ENCODE data around the gene LACTB. TPM values are rescaled to one million over a fixed set of nuclear protein-coding genes. Genes with fewer than 3 reads are reported as not detected.
A peak's percentile ranks its signal among the peaks of the same experiment; 100 is the strongest.

LACTB gene, protein sequence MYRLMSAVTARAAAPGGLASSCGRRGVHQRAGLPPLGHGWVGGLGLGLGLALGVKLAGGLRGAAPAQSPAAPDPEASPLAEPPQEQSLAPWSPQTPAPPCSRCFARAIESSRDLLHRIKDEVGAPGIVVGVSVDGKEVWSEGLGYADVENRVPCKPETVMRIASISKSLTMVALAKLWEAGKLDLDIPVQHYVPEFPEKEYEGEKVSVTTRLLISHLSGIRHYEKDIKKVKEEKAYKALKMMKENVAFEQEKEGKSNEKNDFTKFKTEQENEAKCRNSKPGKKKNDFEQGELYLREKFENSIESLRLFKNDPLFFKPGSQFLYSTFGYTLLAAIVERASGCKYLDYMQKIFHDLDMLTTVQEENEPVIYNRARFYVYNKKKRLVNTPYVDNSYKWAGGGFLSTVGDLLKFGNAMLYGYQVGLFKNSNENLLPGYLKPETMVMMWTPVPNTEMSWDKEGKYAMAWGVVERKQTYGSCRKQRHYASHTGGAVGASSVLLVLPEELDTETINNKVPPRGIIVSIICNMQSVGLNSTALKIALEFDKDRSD
- total RNA-seq (2012; rRNA removed), result 11.1 and 18.0 TPM in 2 replicates

DNA sequence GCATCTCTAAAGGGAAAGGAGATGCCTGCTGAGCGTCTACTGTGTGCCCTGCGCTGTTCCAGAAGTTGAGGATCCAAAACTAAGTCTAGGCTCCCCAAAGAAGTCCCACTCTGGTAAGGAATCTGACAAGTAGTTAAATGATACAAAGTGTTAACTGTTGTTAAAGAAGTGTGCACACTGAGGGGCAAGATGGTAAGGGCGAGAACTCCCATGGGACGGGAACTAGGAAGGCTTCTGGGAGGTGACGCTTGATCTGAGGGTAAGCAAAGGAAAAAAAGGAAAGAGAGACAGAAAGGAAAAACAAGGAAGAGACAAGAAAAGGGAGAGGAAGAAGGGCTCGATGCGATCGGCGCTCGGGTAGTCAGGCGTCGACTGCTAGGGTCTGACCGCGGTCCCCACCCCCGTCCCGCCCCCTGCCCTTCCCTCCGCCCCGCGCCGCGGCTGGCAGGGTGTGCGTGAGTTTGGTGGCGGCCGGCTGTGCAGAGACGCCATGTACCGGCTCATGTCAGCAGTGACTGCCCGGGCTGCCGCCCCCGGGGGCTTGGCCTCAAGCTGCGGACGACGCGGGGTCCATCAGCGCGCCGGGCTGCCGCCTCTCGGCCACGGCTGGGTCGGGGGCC lies at the start of gene LACTB:
LACTB (plus strand) TSS at position 480 of the 620 bp plus-strand sequence; CDS start at position 491, 11 bp downstream.
- Histone ChIP-seq H3K27me3 (ENCODE audit: control insufficient read depth, insufficient read depth, low read length) (no peaks in the 10 kb centered on the region), H3K9me3 (replicated peaks; ENCODE audit: low read length) (no peaks in the 10 kb centered on the region), H3K4me2 (ENCODE audit: low read length) (peak within 1 kb of the TSS; percentile 74), H3K4me3 (ENCODE audit: low read length) (peak within 1 kb of the TSS; percentile 92), H3K36me3 (ENCODE audit: insufficient read depth, low read length) (peaks cover 18% of the 10 kb centered on the region), H3K9ac (ENCODE audit: low read depth, low read length) (peak within 1 kb of the TSS; percentile 94), H3K4me1 (ENCODE audit: control insufficient read depth, insufficient read depth, low read length) (peaks cover 4% of the 10 kb centered on the region)

DNA sequence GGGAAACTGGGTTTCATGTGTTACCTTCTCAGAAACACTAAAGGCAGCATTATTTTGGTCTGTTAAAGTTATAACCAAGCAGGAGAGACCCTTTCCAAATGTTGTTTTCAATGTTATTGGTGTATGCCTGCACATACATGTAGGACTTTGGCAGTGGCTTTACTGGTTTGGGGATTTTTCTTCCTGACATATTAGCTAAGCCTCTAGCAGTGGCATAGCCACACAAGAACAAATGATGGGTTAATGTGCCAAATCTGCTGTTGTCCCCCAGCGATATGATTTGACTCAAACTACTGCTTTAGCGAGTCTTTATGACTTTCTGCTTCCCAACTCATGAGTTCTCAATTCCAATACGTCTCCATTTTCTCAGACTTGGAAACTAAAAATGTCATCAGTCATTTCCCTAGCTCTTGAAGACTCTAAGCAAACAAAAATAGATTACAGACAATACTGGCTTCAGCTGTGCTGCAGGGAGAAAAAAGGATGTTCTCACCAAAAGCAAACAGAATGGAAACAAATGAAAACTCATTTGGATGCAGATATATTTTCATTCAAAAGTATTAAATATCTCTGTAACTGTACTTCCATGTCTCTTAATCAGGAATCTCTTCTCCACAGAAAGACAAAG lies 49.5 kb upstream of the LACTB start:
- Histone ChIP-seq H3K9ac (ENCODE audit: low read depth, low read length) (no peak overlapping the region), H3K36me3 (ENCODE audit: insufficient read depth, low read length) (peaks cover 54% of the 10 kb centered on the region), H3K4me1 (ENCODE audit: control insufficient read depth, insufficient read depth, low read length) (no peaks in the 10 kb centered on the region), H3K27me3 (ENCODE audit: control insufficient read depth, insufficient read depth, low read length) (no peaks in the 10 kb centered on the region), H3K9me3 (replicated peaks; ENCODE audit: low read length) (no peaks in the 10 kb centered on the region), H3K4me3 (ENCODE audit: low read length) (no peak overlapping the region), H3K4me2 (ENCODE audit: low read length) (no peak overlapping the region)

DNA sequence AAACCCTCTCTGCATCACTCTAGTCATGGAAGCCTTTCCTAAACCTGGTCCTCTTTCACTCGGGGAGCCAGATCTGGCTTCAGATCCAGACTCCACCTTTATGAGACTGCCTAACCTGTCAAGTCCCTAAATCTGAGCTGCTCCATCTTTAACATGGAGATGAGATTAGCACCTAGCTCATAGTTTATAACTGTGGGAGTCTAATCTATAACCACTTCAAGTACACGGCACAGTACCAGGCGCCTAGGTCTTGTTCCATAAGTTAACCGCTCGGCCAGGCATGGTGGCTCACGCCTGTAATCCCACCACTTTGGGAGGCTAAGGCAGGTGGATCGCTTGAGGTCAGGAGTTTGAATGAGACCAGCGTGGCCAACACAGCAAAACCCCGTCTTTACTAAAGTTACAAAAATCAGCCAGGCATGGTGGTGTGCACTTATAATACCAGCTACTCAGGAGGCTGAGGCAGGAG lies 48.8 kb upstream of the LACTB start:
- H3K4me1 ChIP-seq (ENCODE audit: control insufficient read depth, insufficient read depth, low read length), result no peaks in the 10 kb centered on the region

DNA sequence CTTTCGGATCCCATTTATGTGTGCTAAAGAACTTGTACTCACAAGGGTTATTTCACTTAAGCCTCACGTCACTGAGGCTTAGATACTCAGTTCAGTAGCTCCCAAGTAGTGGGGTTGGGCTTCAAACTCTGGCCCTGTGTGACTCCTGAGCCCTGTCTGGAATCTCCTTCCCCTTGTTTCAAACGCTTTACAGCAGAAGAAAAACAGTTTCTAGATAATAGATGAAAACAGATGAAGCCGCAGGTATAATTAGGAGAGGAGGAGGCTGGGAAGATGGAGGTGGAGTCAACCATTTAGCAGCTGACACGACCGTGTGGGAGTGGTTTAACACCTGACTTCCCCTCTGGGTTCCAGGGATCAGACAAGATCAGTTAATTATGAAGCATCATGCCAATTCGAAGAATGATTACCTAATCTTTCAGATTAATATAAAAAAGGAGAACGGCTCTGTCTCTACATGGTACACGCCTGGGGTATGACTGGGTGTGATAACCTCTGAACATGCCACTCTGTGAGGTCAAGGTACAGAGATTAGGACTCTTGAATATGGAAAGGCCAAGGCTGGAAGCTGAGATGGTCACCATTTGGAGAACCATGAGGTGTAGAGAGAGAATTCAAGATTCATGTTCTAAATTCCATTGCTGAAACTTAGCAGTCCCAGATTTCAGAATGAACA lies 48.0 kb upstream of the LACTB start:
- Histone ChIP-seq H3K9ac (ENCODE audit: low read depth, low read length) (no peak overlapping the region), H3K9me3 (replicated peaks; ENCODE audit: low read length) (no peaks in the 10 kb centered on the region), H3K36me3 (ENCODE audit: insufficient read depth, low read length) (peaks cover 40% of the 10 kb centered on the region), H3K4me2 (ENCODE audit: low read length) (no peak overlapping the region), H3K27me3 (ENCODE audit: control insufficient read depth, insufficient read depth, low read length) (no peaks in the 10 kb centered on the region), H3K4me1 (ENCODE audit: control insufficient read depth, insufficient read depth, low read length) (no peaks in the 10 kb centered on the region), H3K4me3 (ENCODE audit: low read length) (no peak overlapping the region)

More for the DNA sequence above, 48.8 kb upstream of the LACTB start:
- no peak overlapping the region for H3K4me3 ChIP-seq (ENCODE audit: low read length)
- no peak overlapping the region for H3K9ac ChIP-seq (ENCODE audit: low read depth, low read length)
- H3K36me3 ChIP-seq (ENCODE audit: insufficient read depth, low read length), result peaks cover 47% of the 10 kb centered on the region
- H3K4me2 ChIP-seq (ENCODE audit: low read length), result no peak overlapping the region
- H3K9me3 ChIP-seq (replicated peaks; ENCODE audit: low read length), result no peaks in the 10 kb centered on the region
- H3K27me3 ChIP-seq (ENCODE audit: control insufficient read depth, insufficient read depth, low read length), result no peaks in the 10 kb centered on the region

DNA sequence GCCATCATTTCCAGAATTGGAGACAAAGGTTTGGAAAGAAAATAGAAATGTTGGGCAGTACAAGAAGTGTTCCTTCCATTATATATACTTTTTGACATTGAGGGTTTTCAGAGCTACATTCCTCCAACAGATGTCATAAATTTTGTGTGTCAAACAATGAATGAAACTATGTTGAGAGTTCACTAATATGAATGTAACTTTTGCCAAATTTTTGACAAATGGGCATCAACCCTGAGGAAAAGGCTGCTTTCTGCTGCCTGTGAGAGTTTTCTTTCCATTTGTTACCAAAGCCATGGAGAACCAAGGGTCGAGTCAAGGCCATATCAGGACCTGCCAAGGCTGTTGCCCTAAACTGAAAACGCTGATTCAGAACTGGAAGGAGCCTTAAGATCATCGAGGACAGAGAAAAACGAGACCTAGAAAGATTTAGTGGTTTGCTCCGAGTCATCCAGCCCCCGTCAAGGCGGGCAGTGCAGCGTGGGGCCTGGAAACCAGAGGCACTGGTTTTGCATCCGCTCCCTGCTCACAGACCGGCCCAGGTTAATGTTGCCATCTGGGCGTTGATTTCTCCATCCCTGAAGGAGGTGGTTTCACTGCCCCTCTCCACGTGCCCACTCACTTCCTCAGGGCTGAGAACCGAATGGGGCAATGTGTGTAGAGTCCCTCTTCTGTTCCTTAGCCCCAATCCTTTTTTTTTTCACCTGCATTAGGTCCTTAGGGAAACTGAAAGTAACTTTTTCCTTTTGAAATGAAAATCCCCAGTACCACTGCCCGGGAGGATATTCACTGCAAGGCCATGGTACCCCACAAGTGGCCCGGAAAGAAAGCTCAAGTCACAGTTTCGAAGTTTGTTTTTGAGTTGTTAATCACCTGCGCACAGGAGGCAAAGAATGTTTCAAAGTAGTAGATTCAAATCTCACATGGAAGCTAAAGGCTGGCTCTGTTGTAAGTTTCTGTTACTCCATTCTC lies 46.4 kb upstream of the LACTB start:
- Histone ChIP-seq H3K4me1 (ENCODE audit: control insufficient read depth, insufficient read depth, low read length) (peaks cover 6% of the 10 kb centered on the region), H3K27me3 (ENCODE audit: control insufficient read depth, insufficient read depth, low read length) (no peaks in the 10 kb centered on the region), H3K9ac (ENCODE audit: low read depth, low read length) (no peak overlapping the region), H3K9me3 (replicated peaks; ENCODE audit: low read length) (no peaks in the 10 kb centered on the region), H3K4me3 (ENCODE audit: low read length) (no peak overlapping the region), H3K36me3 (ENCODE audit: insufficient read depth, low read length) (peaks cover 26% of the 10 kb centered on the region), H3K4me2 (ENCODE audit: low read length) (no peak overlapping the region)

DNA sequence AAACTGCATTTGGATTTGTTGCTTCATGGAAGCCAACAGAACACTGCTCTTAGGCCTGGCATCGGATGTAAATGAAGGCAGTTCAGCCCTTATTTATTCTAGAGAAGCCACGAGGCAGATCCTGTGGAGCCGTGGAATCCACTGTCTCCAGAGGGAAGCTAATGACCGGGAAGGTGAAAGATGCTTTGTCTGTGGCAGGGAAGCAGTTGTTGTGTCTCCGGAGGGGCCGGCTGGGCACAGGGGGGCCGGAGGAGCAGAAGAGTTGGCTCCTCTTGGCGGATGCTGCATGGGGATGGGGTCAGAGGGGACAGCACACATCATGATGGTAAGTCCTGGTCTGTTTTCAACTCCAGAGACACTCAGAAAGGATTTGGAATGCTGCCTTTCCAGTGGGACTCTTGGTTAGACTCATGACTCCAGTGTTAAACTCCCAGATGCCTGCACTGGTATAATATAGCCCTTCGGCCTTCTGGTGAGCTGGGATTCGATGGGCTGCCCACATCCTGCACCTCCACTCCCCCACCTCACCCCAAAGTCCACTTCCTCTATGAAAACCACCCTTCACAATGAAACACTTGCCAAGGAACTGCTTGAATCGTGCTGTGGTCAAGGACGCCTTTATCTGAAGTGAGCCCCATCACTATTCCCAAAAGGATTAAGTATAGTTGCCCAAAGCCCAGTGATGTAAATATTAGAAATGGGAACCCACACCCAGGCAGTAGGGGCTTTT lies 45.5 kb upstream of the LACTB start:
- Histone ChIP-seq H3K27me3 (ENCODE audit: control insufficient read depth, insufficient read depth, low read length) (no peaks in the 10 kb centered on the region), H3K36me3 (ENCODE audit: insufficient read depth, low read length) (peaks cover 18% of the 10 kb centered on the region), H3K4me2 (ENCODE audit: low read length) (no peak overlapping the region), H3K9me3 (replicated peaks; ENCODE audit: low read length) (no peaks in the 10 kb centered on the region), H3K4me3 (ENCODE audit: low read length) (no peak overlapping the region), H3K4me1 (ENCODE audit: control insufficient read depth, insufficient read depth, low read length) (peaks cover 14% of the 10 kb centered on the region), H3K9ac (ENCODE audit: low read depth, low read length) (no peak overlapping the region)

DNA sequence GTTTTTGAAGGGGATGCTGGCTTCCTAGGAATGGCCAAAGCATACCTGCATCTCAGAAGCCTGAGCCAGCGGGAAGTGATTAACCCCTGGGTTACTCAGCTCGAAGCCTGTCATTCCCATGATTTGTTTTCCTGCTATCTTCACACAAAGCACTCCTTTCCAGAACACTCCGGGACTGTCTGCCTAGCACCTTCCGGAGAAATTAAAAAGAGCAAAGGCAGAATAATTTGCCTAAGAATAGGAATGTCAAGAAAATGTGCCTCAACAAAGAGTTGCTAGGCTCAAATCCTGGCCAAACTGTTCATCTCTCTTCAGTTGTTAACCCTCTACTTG lies 45.0 kb upstream of the LACTB start:
- H3K9ac ChIP-seq (ENCODE audit: low read depth, low read length), result no peak overlapping the region
- H3K27me3 ChIP-seq (ENCODE audit: control insufficient read depth, insufficient read depth, low read length), result no peaks in the 10 kb centered on the region
- no peak overlapping the region for H3K4me3 ChIP-seq (ENCODE audit: low read length)
- H3K9me3 ChIP-seq (replicated peaks; ENCODE audit: low read length), result no peaks in the 10 kb centered on the region
- no peak overlapping the region for H3K4me2 ChIP-seq (ENCODE audit: low read length)
- peaks cover 14% of the 10 kb centered on the region for H3K4me1 ChIP-seq (ENCODE audit: control insufficient read depth, insufficient read depth, low read length)
- peaks cover 13% of the 10 kb centered on the region for H3K36me3 ChIP-seq (ENCODE audit: insufficient read depth, low read length)

DNA sequence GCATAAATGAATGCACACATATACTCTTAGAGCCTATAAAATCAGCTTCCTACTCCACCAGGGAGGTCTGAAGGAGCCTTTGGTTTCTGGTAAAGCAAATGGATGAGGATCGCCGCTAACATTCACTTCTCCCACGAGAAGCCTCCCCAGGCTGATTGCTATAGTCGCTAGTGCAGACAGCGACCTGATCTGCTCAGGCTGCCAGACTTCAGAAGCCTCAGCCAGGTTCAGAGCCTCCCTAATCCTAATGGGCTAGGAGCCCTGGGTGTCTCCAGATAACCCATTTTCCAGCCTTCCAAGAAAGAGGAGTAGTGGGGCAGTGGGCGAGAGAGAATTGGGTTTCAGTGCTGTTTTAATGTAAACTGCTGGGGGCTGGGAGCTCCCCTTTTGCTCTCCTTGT lies 43.7 kb upstream of the LACTB start:
- H3K4me3 ChIP-seq (ENCODE audit: low read length), result no peak overlapping the region
- H3K9ac ChIP-seq (ENCODE audit: low read depth, low read length), result no peak overlapping the region
- no peaks in the 10 kb centered on the region for H3K27me3 ChIP-seq (ENCODE audit: control insufficient read depth, insufficient read depth, low read length)
- H3K4me2 ChIP-seq (ENCODE audit: low read length), result no peak overlapping the region
- H3K36me3 ChIP-seq (ENCODE audit: insufficient read depth, low read length), result no peaks in the 10 kb centered on the region
- H3K9me3 ChIP-seq (replicated peaks; ENCODE audit: low read length), result no peaks in the 10 kb centered on the region
- peaks cover 14% of the 10 kb centered on the region for H3K4me1 ChIP-seq (ENCODE audit: control insufficient read depth, insufficient read depth, low read length)

DNA sequence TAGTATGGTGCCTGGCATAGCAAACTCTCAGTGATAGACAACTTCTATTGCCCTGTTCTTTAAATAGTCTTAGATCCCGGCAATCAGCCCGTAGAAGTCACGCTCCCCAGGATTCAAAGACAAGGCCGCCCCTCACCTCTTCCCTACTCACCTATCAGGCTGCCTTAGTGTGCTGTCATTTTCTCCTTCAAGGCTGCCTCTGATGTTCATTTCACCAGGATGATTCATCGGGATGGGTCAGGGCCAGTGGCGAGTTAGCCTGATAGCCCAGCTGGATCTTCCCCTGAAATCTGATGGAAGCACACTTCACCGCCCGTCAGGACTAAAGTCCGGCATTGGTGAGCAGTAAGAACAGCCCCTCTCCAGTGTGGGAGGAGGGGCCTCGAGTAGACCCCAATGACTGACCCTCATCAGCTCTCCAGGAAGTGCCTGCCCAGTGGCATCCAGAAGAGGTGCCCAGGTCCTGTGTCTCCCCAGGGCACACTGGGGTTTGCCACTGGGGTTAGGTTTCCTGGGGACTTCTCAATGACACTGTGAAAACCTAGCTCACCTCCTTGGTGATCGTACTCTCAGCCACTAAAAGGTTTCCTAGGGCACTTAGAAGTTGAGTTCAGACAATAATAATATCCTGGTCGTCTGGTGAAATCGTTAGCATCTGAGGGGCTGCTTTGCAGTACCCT lies 41.6 kb upstream of the LACTB start:
- Histone ChIP-seq H3K4me3 (ENCODE audit: low read length) (no peak overlapping the region), H3K27me3 (ENCODE audit: control insufficient read depth, insufficient read depth, low read length) (no peaks in the 10 kb centered on the region), H3K9ac (ENCODE audit: low read depth, low read length) (no peak overlapping the region), H3K4me2 (ENCODE audit: low read length) (peak overlapping the region; percentile 37), H3K36me3 (ENCODE audit: insufficient read depth, low read length) (no peaks in the 10 kb centered on the region), H3K9me3 (replicated peaks; ENCODE audit: low read length) (no peaks in the 10 kb centered on the region), H3K4me1 (ENCODE audit: control insufficient read depth, insufficient read depth, low read length) (peaks cover 14% of the 10 kb centered on the region)
